ENCODE results near the gene NUDT17.
"Not testable (repeated sequence)": the region's sequence is repeated elsewhere in the genome, so short reads cannot be mapped to it uniquely, and the experiment has no call there.

Gene NUDT17, protein sequence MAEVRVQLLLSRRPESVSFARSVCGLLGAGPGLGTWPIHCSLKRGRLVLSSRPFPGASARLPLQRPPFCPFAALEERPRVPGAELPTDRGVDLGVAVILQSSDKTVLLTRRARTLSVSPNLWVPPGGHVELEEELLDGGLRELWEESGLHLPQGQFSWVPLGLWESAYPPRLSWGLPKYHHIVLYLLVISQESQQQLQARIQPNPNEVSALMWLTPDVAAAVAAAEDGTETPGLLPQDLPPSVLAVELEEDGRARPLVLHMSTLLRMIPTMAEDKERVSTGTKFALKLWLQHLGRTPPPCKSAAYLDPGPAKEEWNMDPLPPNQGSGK

DNA sequence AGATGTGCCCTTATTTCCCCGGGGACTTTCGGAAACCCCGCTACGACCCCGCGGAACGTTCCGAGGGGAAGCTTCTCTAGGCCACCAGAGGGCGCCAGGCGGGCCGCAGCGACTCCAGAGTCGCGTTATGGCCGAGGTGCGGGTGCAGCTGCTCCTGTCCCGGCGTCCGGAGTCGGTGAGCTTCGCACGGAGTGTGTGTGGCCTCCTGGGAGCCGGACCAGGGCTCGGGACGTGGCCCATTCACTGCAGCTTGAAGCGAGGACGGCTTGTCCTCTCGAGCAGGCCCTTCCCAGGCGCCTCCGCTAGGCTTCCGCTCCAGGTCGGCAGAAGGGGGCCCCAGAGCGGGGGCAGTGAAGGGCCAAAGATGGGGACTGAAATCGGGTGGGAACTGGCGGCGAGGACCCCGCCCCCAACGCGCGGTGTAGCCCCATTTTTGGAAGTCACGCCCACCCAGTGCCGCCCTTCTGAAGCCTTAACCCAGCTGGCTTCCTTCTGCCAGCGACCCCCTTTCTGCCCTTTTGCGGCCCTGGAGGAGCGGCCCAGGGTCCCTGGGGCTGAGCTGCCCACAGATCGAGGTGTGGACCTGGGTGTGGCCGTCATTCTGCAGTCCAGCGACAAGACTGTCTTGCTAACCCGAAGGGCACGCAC, at the start of gene NUDT17:
Gene NUDT17, plus strand, starts transcription at position 117 of the 648 bp plus-strand sequence. Its CDS starts 11 bp downstream, at position 128.
- DNase-seq, result peak; percentile 86 to 87

DNA sequence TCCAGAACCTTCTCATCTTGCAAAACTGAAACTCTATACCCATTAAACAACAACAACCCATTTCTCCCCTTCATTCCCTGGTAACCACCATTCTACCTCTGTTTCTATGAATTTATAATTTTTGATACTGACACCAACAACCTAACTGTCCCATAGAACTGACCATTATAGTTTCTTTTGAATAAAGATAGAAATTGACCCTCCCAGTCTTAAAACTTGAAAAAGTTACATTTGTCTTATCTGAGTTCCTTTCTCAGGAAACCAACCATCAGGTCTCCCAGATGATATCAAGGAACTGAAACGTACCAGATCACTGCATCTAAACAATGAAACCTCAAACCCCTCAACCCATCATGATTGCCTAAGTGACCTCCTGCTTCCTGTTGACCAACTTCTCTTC, 48.7 kb upstream of the NUDT17 start:
- DNase-seq, result no peak

- DNase-seq, result no peak
Observed at GRCh38 chr1:145799806-145800205, 45.6 kb upstream of the NUDT17 start.

GRCh38 chr1:145804235-145805045, 41.0 kb upstream of the NUDT17 start:
- no peak for DNase-seq

GRCh38 chr1:145805057-145805456, 40.4 kb upstream of the NUDT17 start:
- no peak for DNase-seq

- no peak for DNase-seq
Observed at GRCh38 chr1:145806408-145806807, 39.0 kb upstream of the NUDT17 start.

- DNase-seq, result no peak
Observed at GRCh38 chr1:145806844-145807243, 38.6 kb upstream of the NUDT17 start.

DNA sequence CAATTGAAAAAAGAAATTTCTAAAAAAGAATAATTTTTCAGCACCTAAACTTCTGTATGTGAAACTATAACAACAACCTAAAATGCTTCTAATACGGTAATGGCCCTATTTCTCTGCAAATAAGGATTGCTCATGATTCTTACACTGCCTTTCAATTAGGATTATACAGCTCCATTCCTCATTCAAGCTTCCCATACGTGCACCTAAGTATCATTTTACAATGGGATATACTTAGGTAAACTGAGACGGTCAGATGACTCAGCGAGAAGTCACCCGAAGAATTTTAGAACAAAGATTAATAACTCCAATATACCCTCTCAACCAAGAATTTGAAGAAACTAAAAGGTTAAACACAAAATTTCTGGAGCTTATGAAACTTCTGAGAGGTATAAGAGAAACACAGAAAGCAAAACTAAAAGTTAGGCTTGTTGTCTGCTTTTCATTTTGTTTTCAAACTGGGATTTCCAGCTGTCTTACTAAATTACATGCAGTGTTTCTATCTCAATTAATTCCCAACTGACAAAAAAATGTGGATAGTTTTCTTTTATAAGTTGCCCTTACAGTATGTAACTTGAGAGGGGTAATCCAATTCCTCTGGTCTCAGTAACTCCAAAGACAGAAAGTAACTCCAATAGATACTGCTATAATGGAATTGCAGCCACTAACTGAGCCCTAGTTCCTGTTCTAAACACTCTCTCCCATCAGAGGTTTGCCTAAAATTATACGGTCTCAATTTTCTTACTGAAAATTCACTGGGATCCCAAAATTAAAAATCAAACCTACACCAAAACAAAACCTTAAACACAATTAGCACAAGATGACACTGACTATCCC, 32.2 kb upstream of the NUDT17 start:
- DNase-seq, result not testable (repeated sequence)

DNA sequence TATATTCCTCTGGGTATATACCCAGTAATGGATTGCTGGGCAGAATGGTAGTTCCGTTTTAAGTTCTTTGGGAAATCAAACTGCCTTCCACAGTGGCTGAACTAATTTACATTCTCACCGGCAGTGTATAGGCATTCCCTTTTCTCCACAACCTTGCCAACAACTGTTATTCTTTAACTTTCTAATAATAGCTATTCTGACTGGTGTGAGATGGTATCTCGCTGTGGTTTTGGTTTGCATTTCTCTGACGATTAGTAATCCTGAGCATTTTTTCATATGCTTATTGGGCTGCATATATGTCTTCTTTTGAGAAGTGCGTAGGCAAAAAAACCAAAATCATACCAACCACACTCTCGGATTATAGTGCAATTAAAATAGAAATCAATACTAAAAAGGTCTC, 27.3 kb upstream of the NUDT17 start:
- not testable (repeated sequence) for DNase-seq

DNA sequence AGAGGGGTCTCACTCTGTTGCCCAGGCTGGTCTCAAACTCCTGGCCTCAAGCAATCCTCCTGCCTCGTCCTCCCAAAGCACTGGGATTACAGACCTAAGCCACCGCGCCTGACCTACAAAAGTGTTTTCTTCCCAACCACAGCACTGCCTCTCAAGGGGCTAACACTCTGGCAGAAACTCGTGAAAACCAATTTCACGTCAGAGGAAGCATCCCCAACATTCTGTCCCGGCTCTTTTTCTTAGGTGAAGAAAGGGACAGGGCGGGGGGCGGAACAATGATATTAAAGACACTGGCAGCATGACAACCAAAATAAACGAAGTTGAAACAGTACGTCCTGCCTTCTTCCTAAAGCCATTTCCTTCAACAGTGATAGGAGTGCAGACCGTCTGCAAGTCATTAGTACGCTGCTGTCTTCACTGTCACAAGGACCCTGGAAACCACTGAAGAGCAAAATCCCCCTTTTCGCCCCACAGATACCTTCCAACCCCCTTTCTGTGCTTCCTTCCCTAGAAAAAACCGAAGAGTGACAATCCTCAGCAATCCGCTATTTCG, 22.6 kb upstream of the NUDT17 start:
- not testable (repeated sequence) for DNase-seq

- peak; percentile 96 to 97 for DNase-seq
Observed at GRCh38 chr1:145823565-145824498, 21.6 kb upstream of the NUDT17 start, which contains the start of the genes POLR3C and RNF115. Gene POLR3C, plus strand, starts transcription at chr1:145824200. Its CDS starts 1,577 bp downstream, at chr1:145825777. Gene RNF115, minus strand, starts transcription at chr1:145824095. Its CDS starts 222 bp downstream, at chr1:145823873.

- peak in 1 of 2 experiments; percentile 21 for DNase-seq
Observed at GRCh38 chr1:145824499-145824842, 21.0 kb upstream of the NUDT17 start.

DNA sequence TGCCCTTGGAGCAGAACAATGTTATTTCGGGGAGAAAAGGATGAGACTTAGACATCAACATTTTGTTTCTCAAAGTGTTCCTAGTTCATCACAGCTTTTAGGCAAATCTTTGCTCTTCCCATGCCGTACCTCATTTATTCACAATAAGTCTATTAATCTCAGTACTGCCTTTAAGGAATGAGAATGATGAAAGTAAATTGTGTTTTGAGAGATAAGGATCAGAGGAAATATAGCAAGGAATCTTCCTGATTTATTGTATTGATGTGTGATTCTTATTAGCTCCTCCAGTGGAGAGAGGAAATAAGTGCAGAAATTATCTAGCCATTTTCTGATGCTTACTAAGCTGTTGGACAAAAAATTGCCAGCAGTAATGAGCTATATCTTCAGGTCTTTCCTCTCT, 19.4 kb upstream of the NUDT17 start:
- DNase-seq, result no peak

- no peak for DNase-seq
Observed at GRCh38 chr1:145827966-145828365, 17.5 kb upstream of the NUDT17 start.

- no peak for DNase-seq
Observed at GRCh38 chr1:145828367-145829026, 16.9 kb upstream of the NUDT17 start.

DNA sequence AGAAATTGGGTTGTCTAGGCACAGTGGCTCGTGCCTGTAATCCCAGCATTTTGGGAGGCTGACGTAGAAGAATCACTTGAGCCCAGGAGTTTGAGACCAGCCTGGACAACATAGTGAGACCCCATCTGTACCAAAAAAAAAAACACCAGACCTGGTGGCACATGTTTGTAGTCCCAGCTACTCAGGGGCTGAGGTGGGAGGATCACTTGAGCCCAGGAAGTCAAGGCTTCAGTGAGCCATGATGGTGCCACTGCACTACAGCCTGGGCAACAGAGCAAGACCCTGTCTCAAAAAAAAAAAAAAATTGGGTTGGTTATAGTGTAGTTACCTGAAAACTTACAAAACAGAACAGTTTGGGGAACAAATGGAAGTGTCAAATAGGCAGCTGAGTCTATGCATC, 14.6 kb upstream of the NUDT17 start:
- not testable (repeated sequence) for DNase-seq

DNA sequence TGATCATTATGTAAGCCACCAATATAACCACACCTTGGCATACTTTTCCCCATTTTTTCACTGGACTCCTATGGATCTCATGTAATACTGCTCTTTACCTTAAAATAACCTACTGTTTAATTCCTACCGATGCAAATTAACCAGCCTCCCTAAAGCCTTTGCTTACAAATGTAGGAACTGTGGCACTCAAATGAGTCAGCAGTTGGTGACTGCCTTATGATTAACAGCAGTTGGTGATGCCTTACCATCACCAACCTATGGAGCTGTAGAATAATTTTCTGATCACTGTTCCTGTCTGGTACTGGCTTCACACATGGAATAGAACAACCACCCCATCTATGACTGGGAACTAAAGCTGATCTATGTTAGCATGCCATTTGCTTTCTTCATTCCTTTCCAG, 7.8 kb upstream of the NUDT17 start:
- no peak for DNase-seq

GRCh38 chr1:145843031-145843430, 2.4 kb upstream of the NUDT17 start:
- no peak for DNase-seq

- DNase-seq, result peak in 1 of 2 experiments; percentile 66
Observed at GRCh38 chr1:145845144-145845513, 301 bp upstream of the NUDT17 start.

GRCh38 chr1:145846201-145846612, 777 bp downstream of the NUDT17 start:
- DNase-seq, result peak; percentile 32 to 58
